Fibroblast of lung (primary cell): Measurements from ENCODE around the gene ZBTB42. TPM values are rescaled to one million over a fixed set of nuclear protein-coding genes. Genes with fewer than 3 reads are reported as not detected.

ENCODE experiments used
- DNase-seq, 2 donors: peaks; one replicate each; pipeline versions ENCODE4 v3.0.0 to v3.0.0-alpha.2; 2010; ENCODE audit warnings: low read depth in 2 of 2
- H2AFZ ChIP-seq: 2 replicates; pipeline ENCODE4 v1.5.1; 2012; ENCODE audit warnings: low read length, control low read depth, inconsistent platforms
- H3K27ac ChIP-seq: 2 replicates; pipeline ENCODE4 v1.5.1; 2011; ENCODE audit warnings: low read length, control low read depth; ENCODE audit not compliant: insufficient read depth
- H3K27me3 ChIP-seq: 2 replicates; pipeline ENCODE4 v1.5.1; 2011; ENCODE audit warnings: mild to moderate bottlenecking, low read length; ENCODE audit not compliant: control insufficient read depth, insufficient read depth
- H3K36me3 ChIP-seq: 2 replicates; pipeline ENCODE4 v1.5.1; 2011; ENCODE audit warnings: low read length; ENCODE audit not compliant: control insufficient read depth, insufficient read depth
- H3K4me1 ChIP-seq: 2 replicates; pipeline ENCODE4 v1.5.1; 2011; ENCODE audit warnings: low read length; ENCODE audit not compliant: control insufficient read depth, insufficient read depth; ENCODE audit errors: extremely low read depth
- H3K4me2 ChIP-seq: 2 replicates; pipeline ENCODE4 v1.5.1; 2011; ENCODE audit warnings: low read length, control low read depth; ENCODE audit not compliant: insufficient read depth; ENCODE audit errors: extremely low read depth
- H3K4me3 ChIP-seq, 4 experiments: fragments of 200-600 bp in 1 of 4; sonication (generic) in 1 of 4; replicated peaks in 1 of 4; 2 replicates each; pipeline ENCODE4 v1.5.1; 2011 to 2016; ENCODE audit warnings: low read length in 4 of 4, low read depth in 3 of 4, mild to moderate bottlenecking in 3 of 4, control low read depth in 2 of 4, inconsistent platforms in 1 of 4, mixed read lengths in 1 of 4; ENCODE audit not compliant: insufficient read depth in 1 of 4; ENCODE audit errors: control extremely low read depth in 1 of 4
- H3K79me2 ChIP-seq: 2 replicates; pipeline ENCODE4 v1.5.1; 2012; ENCODE audit warnings: mild to moderate bottlenecking, low read length, inconsistent platforms; ENCODE audit not compliant: control insufficient read depth, insufficient read depth
- H3K9ac ChIP-seq: 2 replicates; pipeline ENCODE4 v1.5.1; 2011; ENCODE audit warnings: mild to moderate bottlenecking, low read length, control low read depth; ENCODE audit not compliant: insufficient read depth
- H3K9me3 ChIP-seq: 2 replicates; pipeline ENCODE4 v1.5.1; 2012; ENCODE audit warnings: low read depth, low read length; ENCODE audit not compliant: control insufficient read depth, insufficient read depth
- H4K20me1 ChIP-seq: 2 replicates; pipeline ENCODE4 v1.5.1; 2011; ENCODE audit warnings: low read length; ENCODE audit not compliant: control insufficient read depth, insufficient read depth; ENCODE audit errors: extremely low read depth
- CTCF ChIP-seq, 2 donors: IDR thresholded peaks in 1 of 2; conservative IDR thresholded peaks in 1 of 2; 1 replicate in 1 of 2; 2 replicates in 1 of 2; pipeline ENCODE4 v1.5.1; 2011 to 2012; ENCODE audit warnings: low read length in 2 of 2, control low read depth in 1 of 2, inconsistent platforms in 1 of 2, low read depth in 1 of 2, mild to moderate bottlenecking in 1 of 2
- EZH2 ChIP-seq: IDR thresholded peaks from 2 replicates; pipeline ENCODE4 v1.5.1; 2012; ENCODE audit warnings: low read length, control low read depth, mild to moderate bottlenecking; ENCODE audit errors: missing control alignments
- polyA plus RNA-seq, 2 donors: library from polyadenylated mRNA; depleted of rRNA in 1 of 2; stranded (reverse) in 1 of 2; unstranded in 1 of 2; fragments of >200 nt; gene quantifications; 2 replicates each; pipeline ENCODE4 v1.2.1, GENCODE V29; 2011 to 2012; ENCODE audit warnings: missing spikeins in 1 of 2
- total RNA-seq: library from RNA; depleted of rRNA; stranded (reverse); fragments of >200 nt; gene quantifications from 2 replicates; pipeline ENCODE4 v1.2.1, GENCODE V29; 2014

The ZBTB42 gene
- total and polyA plus RNA-seq, 2 donors (not counting 1 experiment from before 2014, with no cell fraction given) = 1.1 to 2.3 TPM

GRCh38 chr14:104852280-104852663 lies 51.4 kb downstream of the ZBTB42 start:
- no peaks in the 10 kb centered on the region for H3K79me2 ChIP-seq
- no peak for DNase-seq
- no peak overlapping the region for H3K4me3 ChIP-seq
- H3K9ac ChIP-seq = no peak overlapping the region
- H2AFZ ChIP-seq = no peak overlapping the region
- H3K4me1 ChIP-seq = no peaks in the 10 kb centered on the region
- TF ChIP-seq EZH2 = no peak
- no peak for TF ChIP-seq CTCF (conservative IDR thresholded peaks at IDR 0.05 in 1 of 2, IDR thresholded peaks at IDR 0.05 in 1 of 2; ENCODE audit: low read depth in 1 of 2, low read length in 2 of 2)
- no peaks in the 10 kb centered on the region for H3K9me3 ChIP-seq
- H3K27me3 ChIP-seq = peaks cover 14% of the 10 kb centered on the region
- no peak overlapping the region for H3K27ac ChIP-seq
- no peak overlapping the region for H3K4me2 ChIP-seq
- no peaks in the 10 kb centered on the region for H3K36me3 ChIP-seq
- H4K20me1 ChIP-seq = no peaks in the 10 kb centered on the region

Other genes starting within 250 kb of the ZBTB42 start
- gene C14orf180, start 221.3 kb upstream of the ZBTB42 start, total RNA-seq = not detected in 2 replicates
- gene C14orf180, start 221.3 kb upstream of the ZBTB42 start, polyA plus RNA-seq = not detected in 2 replicates
- gene TMEM179, start 196.3 kb upstream of the ZBTB42 start, total RNA-seq = under 0.01 TPM in 1 of 2 replicates, not detected in the other
- gene TMEM179, start 196.3 kb upstream of the ZBTB42 start, polyA plus RNA-seq = 0.03 TPM in 1 of 2 replicates, not detected in the other
- 23.9 and 50.9 TPM in 2 replicates for gene INF2, start 111.5 kb upstream of the ZBTB42 start, total RNA-seq
- gene INF2, start 111.5 kb upstream of the ZBTB42 start, polyA plus RNA-seq = 19.8 and 32.3 TPM in 2 replicates
- 2.3 and 3.5 TPM in 2 replicates for gene ADSS1, start 76.9 kb upstream of the ZBTB42 start, total RNA-seq
- 1.3 and 2.2 TPM in 2 replicates for gene ADSS1, start 76.9 kb upstream of the ZBTB42 start, polyA plus RNA-seq
- gene SIVA1, start 48.0 kb upstream of the ZBTB42 start, total RNA-seq = 60.6 and 65.1 TPM in 2 replicates
- 26.1 and 37.4 TPM in 2 replicates for gene SIVA1, start 48.0 kb upstream of the ZBTB42 start, polyA plus RNA-seq
- 127 and 131 TPM in 2 replicates for gene AKT1, start 5.4 kb upstream of the ZBTB42 start, total RNA-seq
- 83.2 and 109 TPM in 2 replicates for gene AKT1, start 5.4 kb upstream of the ZBTB42 start, polyA plus RNA-seq
- 10.3 and 13.9 TPM in 2 replicates for gene CEP170B, start 64.2 kb downstream of the ZBTB42 start, total RNA-seq
- 4.0 and 6.2 TPM in 2 replicates for gene CEP170B, start 64.2 kb downstream of the ZBTB42 start, polyA plus RNA-seq
- under 0.01 and 0.17 TPM in 2 replicates for gene PLD4, start 123.8 kb downstream of the ZBTB42 start, total RNA-seq
- gene PLD4, start 123.8 kb downstream of the ZBTB42 start, polyA plus RNA-seq = 0.02 TPM in 1 of 2 replicates, not detected in the other
- 47.8 and 106 TPM in 2 replicates for gene AHNAK2, start 177.3 kb downstream of the ZBTB42 start, total RNA-seq
- gene AHNAK2, start 177.3 kb downstream of the ZBTB42 start, polyA plus RNA-seq = 6.6 and 30.5 TPM in 2 replicates
- gene CLBA1, start 184.7 kb downstream of the ZBTB42 start, total RNA-seq = 8.0 and 11.7 TPM in 2 replicates
- gene CLBA1, start 184.7 kb downstream of the ZBTB42 start, polyA plus RNA-seq = 3.8 and 11.3 TPM in 2 replicates
- gene CDCA4, start 220.0 kb downstream of the ZBTB42 start, total RNA-seq = 7.9 and 8.0 TPM in 2 replicates
- 8.0 and 19.5 TPM in 2 replicates for gene CDCA4, start 220.0 kb downstream of the ZBTB42 start, polyA plus RNA-seq